ENCODE results near the gene ODC1. TPM values are rescaled to one million over a fixed set of nuclear protein-coding genes. Genes with fewer than 3 reads are reported as not detected.

The ODC1 gene
- polyA plus RNA-seq, 4 donors: 330 to 428 (median 385) TPM

GRCh38 chr2:10480359-10480949 is 32.3 kb upstream of the ODC1 start:
- DNase-seq (ENCODE audit: low read depth in 4 of 4, low spot score in 2 of 4): no peak

DNA sequence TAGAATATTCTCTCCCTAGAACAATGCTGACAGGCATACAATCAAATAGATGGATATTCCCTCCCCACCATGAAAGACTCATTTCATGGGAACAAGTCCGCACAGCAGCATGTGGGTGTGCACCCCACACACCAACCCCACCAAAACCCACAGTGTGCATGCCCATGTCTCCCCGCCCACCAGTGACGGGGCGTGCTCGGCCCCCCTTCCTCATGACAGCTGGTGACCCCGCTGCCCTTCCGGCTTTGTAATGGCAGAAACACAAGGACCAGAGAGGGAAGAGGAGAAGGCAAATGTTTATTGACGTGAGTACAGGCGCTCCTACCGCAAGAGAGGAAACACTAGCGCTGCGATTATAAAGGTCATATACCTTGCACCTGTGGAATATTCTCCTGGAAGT is 30.8 kb upstream of the ODC1 start:
- no peak for DNase-seq (ENCODE audit: low read depth in 4 of 4, low spot score in 2 of 4)

DNA sequence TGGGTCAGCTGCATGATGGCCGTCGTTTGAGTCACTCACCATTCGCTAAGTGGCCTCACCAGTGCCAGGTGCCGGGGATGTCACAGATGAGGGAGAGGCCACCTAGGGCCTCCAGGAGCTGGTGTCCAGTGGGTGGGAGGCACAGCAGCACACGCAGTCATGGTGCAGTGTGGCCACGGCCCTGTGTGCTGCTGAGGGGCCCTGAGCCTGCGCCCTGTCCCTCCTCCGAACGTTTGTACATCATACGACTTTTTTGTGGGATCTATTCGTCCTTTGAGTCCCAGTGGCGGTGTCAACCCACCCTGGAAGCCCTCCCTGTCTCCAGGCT is 30.1 kb upstream of the ODC1 start:
- no peak for DNase-seq (ENCODE audit: low read depth in 4 of 4, low spot score in 2 of 4)

DNA sequence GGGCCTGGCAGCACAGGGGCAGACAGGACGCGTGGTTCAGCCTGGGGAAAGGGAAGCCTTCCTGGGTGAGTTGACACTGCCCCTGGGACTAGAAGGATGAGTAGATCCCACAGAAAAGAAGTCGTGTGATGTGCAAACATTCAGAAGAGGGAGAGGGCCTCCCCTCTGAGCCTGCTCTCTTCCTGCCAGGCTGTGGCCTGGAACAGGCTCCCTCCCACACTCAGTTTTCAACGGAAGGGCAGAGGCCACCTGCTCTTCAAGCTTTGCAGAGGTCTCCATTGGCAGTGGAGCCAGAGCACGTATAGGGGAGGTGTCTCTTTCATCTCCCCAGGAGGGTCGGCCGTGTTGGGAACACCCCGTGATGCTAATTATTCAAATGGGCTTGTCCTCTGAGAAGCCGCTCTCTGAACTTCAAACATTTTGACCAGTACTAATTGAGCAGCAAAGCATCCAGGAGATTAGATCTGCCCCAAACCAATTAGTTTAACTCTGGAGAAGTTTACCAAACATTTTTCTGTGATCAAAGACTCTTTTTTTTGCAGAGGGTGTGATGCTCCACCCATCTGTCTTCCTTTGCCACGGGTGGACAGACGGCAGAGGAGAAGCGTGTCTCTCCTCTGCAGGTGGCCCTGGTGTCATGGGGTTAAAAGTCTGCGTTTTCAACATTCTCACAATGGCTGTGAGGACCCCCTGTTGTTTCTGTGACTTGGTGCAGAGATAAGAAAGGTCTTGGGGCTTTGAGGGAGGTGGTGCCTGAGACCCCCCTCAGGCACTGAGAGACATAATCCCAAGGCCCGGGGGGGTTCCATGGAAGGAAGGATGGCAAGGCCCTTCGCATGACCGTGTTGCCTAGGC is 29.5 kb upstream of the ODC1 start:
- peak in 3 of 4 donors; percentile 32 to 46 (median 39) for DNase-seq (ENCODE audit: low read depth in 4 of 4, low spot score in 2 of 4)

DNA sequence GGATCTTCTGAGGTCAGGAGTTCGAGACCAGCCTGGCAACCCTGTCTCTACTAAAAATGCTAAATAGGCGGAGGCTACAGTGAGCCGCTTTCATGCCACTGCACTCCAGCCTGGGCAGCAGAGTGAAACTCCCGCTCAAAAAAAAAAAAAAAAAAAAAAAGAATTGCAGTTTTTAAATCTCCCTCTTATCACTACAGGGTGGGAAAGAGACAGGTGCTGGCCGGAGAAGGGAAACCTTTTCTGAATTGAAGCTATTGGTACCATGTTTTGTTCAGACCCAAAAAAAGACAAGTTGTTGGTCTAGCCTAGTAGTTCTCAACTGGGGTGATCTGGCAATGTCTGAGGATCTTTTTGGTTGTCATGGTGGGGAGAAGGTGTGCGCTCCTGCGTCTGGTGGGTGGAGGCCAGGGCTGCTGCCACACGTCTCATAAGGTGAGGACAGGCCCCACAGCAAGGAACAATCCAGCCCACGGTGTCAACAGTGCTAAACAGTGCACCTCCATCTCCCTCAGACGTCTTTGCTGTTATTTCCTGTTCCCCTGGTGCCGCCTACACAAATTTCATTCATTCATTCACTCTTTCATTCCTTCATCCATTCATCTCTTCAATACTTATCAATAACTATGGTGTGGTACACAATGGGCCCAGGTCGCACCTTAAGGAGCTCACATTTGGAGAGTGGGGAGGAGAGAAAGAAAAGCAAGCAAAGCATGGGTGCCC is 28.8 kb upstream of the ODC1 start:
- no peak for DNase-seq (ENCODE audit: low read depth in 4 of 4, low spot score in 2 of 4)

GRCh38 chr2:10475811-10476660 is 27.9 kb upstream of the ODC1 start:
- DNase-seq (ENCODE audit: low read depth in 4 of 4, low spot score in 2 of 4): no peak

- no peak for DNase-seq (ENCODE audit: low read depth in 4 of 4, low spot score in 2 of 4)
Observed at GRCh38 chr2:10475221-10475722, 27.1 kb upstream of the ODC1 start.

- DNase-seq (ENCODE audit: low read depth in 4 of 4, low spot score in 2 of 4): no peak
Observed at GRCh38 chr2:10473121-10473756, 25.1 kb upstream of the ODC1 start.

- DNase-seq (ENCODE audit: low read depth in 4 of 4, low spot score in 2 of 4): no peak
Observed at GRCh38 chr2:10471955-10472354, 23.8 kb upstream of the ODC1 start.

DNA sequence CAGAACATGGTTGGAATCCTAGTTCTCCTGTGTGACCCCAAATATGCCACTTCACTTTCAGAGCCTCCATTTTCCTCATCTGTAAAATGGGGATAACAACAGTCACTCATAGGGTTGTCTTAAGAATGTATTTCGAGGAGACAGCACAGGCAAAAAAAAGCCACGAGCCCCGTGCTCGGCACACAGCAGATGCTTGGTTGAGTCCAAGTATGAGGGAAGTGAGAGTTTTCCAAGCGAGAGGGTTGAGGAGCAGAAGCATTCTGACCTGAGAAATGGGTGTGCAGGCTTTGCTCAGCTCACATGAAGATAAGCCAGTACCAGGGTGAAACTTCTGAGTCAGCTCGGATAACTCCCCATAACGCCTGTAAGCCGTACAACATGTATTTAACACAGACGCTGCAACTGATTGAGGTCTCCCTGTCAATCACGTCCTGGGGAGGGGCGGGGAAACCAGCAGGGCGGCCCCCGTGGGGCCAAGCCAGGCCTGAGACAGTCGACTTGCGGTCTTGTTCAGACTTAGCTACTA is 23.0 kb upstream of the ODC1 start:
- no peak for DNase-seq (ENCODE audit: low read depth in 4 of 4, low spot score in 2 of 4)

DNA sequence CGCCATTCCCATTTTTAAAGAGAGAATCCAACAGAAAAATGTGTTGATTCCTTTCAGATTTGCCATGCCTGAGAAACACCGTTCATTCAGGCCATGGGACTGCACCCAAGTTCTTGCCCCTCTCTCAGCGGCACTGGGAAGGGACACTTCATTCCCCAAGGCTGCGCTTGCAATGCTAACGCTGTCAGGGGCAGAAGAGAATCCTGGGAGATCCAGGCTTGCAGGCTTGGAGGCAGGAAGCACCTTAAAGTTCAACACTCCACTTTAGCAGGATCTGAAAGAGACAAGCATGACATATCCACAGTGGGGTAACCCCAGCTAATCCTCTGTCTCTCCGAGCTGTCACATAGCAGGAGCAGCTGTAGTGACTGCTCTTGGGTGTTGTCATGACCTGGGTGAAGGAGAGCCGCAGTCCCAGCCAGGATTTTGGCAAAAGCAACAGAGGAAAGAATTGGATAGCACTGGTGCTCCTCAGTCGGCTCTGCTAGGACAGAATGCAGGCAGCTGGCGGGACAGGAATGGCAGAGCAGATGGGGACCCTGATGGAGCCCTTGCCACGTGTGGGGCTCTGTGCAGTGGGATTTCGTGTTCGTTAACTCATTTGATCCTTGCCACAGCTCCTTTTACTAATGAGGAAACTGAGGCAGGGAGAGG is 22.0 kb upstream of the ODC1 start:
- no peak for DNase-seq (ENCODE audit: low read depth in 4 of 4, low spot score in 2 of 4)

DNA sequence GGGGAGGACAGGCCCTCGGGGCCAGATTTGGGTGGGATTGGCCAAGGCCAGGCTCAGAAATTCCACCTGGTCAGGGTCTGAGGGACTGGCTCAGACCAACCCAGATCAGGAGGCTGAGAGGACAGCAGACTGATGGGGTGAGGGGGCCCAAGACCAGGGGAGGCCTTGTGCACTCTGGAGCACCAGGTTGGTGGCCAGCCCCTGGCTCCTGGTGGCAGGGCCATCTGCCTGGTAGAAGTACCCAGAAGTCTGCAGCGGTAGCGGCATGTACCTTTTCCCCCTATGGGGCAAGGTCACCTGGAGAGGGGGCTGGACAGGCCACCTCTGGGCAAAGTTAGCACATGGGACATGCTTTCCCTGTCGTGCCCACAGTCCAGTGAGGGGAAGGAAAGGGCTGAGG is 21.2 kb upstream of the ODC1 start:
- no peak for DNase-seq (ENCODE audit: low read depth in 4 of 4, low spot score in 2 of 4)

GRCh38 chr2:10467401-10467800 is 19.3 kb upstream of the ODC1 start:
- DNase-seq (ENCODE audit: low read depth in 4 of 4, low spot score in 2 of 4): no peak

GRCh38 chr2:10466801-10467200 is 18.7 kb upstream of the ODC1 start:
- no peak for DNase-seq (ENCODE audit: low read depth in 4 of 4, low spot score in 2 of 4)

DNA sequence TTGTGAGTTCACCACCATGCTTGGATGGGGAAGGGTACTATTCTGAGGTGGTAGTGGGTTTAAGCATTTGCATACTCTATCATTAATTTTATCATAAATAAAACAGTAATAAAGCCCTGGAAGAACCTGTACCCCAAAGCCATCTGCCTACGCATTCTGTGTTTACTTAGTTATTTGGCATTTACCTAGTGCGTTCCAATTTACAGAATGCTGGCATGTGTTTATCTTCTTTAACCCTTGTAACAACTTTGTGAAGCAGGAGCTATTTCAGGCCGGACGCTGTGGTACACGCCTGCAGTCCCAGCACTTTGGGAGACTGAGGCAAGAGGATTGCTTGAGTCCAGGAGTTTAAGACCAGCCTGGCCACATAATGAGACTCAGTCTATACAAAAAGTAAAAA is 17.8 kb upstream of the ODC1 start:
- DNase-seq (ENCODE audit: low read depth in 4 of 4, low spot score in 2 of 4): no peak

DNA sequence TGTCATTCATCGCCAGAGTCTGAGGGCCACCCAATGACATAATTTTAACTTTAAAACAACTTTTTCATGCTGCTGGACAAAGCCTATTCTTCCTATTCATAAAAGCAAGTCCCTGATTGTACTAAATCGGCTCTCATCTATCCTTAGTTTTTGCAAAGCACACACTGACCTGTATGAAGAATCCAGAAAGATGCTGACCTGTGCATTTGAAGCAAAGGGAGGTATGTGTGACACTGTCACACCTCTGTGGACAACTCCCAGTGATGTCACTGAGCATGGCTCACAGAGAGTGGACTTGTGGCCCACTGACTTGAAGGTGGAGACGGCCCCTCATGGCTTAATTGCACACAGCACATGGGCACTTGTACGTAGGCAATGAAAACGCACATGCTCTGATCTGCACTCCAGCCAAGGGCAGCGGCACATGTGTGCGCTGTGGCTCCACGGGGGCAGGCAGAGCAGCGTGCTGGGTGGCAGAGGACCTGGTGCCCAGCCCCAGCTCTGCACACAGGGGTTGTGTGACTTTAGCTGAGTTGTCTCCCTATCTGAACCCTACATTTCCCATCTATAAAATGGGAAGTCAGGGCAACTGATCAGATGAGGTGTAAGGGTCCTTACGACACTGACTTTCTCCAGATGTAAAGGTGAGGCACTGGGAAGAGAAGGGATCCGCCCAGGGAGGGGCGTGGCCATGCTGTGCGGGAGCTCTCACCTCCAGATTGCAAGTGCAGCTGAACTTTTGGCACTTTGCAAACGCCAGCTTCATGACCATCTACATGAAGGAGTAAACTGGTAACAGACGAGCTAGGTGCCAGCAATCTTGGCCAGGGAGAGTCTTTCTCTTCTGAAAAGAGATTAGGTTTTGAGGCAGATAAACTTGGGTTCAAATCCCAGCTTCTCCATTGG is 14.3 kb upstream of the ODC1 start:
- DNase-seq (ENCODE audit: low read depth in 4 of 4, low spot score in 2 of 4): no peak

DNA sequence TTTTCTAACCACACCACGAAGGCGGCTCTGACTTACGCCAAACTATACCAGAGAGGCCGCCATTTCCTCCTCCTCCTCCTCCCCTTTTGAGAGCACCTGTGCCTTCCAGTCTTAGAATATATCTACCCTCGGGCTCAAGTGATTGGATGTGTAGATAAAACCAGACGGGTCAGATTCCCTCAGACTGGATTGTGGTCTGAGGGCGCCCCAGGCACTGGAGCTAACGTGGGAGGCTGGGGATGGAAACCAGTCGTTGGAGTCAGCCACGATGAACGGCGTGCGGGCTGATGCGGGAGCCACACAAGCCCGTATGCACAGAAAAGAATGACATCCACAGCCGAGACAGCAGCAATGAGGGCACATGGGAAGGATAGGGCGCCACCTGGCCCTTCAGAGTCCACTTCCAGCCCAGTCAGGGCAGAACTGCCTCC is 12.3 kb upstream of the ODC1 start:
- DNase-seq (ENCODE audit: low read depth in 4 of 4, low spot score in 2 of 4): no peak

- DNase-seq (ENCODE audit: low read depth in 4 of 4, low spot score in 2 of 4): no peak
Observed at GRCh38 chr2:10457846-10458598, 9.9 kb upstream of the ODC1 start.
